ENCODE results near the gene LPCAT3.

- no peak for TF ChIP-seq CTCF (IDR thresholded peaks at IDR 0.05)
- no peak for TF ChIP-seq EP300 (IDR thresholded peaks at IDR 0.05)
Measured at GRCh38 chr12:6952121-6952862, 66.0 kb downstream of the LPCAT3 start.

All from stomach (tissue), 4 donors.